NCI-H82 treated with DMSO at 0.1 percent for 48 hours (cell line): Measurements from ENCODE around the gene PDGFRA.

Experiments
- DNase-seq: peaks from one replicate; lab custom pipeline; 2025; ENCODE audit not compliant: unreplicated experiment; lab: John Stamatoyannopoulos, UW

PDGFRA gene

DNA sequence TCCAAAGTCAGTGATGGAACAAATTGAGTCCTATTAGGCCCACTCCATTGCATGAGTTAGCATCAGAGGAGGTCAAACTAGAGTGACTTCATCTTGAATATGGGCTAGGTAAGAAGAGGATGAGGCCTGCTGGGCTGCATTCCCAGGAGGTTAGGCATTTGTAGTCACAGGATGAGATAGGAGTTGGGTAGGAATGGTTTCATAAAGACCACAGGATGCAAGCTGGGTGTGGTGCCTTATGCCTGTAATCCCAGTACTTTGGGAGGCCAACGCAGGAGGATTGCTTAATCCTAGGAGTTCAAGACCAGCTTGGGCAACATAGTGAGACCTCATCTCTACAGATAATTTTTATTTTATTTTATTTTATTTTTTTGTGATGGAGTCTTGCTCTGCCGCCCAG is 26.8 kb downstream of the PDGFRA start:
- DNase-seq = no peak

- DNase-seq = no peak
Measured at GRCh38 chr4:54256491-54257486, 27.7 kb downstream of the PDGFRA start.

GRCh38 chr4:54265366-54265765 is 36.3 kb downstream of the PDGFRA start:
- DNase-seq = no peak

DNA sequence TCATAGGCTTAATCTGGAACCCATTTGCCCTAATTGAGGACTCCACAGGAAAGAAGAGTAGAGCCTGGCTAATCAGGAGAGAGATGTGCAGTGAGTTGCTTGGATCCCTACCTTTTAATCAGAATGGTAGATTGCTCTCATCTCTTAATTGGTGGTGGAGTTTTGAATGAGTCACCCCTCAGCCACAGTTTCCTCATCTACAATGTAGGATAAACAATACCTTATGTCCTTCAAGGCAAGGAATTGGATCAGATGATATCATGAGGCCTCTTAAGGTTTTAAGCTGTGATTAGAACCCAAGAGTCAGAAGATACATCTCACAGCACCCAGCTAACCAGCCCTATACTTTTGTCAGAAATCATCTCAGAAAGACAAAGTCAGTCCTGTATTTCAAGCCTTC is 39.1 kb downstream of the PDGFRA start:
- no peak for DNase-seq

DNA sequence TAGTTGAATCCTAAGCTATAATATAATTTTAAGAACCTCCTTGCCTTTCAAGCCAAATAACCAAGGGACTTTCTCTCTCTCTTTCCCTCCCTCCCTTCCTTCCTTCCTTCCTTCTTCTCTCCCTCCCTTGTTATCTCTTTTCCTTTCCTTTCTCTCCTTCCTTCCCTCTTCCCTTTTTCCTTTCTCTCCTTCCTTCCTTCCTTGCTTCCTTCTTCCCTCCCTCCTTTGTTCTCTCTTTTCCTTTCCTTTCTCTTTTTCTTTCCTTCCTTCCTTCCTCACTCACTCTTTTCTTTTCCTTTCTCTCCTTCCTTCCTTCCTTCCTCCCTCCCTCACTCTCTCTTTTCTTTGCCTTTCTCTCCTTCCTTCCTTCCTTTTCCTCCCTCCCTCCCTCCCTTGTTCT is 42.4 kb downstream of the PDGFRA start:
- DNase-seq = no peak

DNA sequence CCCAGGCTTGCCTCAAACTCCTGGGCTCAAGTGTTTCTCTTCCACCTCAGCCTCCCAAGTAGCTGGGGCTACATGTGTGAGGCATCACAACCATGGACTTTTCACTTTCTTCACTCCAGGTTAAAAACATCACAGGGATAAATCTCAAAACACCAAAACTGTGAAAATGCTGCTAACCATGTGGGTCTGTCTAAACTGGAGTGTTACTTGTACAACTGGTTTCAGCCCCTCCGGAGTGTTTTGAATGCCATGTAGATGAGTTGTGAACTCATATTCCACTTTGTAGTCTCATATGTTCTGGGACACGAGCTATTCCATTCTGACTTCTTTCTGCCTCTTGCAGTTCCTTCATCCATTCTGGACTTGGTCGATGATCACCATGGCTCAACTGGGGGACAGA is 43.0 kb downstream of the PDGFRA start:
- no peak for DNase-seq

DNA sequence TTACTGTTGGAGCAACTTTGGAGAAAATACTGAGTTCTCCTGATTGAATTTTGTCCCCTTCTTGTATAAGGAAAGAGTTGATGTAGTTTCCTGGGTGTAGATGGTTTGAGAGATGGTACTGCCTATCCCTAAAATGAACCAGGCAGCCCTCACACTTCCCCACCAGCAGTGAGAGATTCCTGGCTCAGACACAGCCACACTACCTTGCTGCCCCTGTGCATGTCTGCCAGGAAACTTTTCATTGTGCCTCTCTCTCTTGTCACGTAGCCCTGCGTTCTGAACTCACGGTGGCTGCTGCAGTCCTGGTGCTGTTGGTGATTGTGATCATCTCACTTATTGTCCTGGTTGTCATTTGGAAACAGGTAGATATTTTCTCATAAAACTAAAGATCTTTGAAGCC is 45.2 kb downstream of the PDGFRA start:
- DNase-seq = no peak

DNA sequence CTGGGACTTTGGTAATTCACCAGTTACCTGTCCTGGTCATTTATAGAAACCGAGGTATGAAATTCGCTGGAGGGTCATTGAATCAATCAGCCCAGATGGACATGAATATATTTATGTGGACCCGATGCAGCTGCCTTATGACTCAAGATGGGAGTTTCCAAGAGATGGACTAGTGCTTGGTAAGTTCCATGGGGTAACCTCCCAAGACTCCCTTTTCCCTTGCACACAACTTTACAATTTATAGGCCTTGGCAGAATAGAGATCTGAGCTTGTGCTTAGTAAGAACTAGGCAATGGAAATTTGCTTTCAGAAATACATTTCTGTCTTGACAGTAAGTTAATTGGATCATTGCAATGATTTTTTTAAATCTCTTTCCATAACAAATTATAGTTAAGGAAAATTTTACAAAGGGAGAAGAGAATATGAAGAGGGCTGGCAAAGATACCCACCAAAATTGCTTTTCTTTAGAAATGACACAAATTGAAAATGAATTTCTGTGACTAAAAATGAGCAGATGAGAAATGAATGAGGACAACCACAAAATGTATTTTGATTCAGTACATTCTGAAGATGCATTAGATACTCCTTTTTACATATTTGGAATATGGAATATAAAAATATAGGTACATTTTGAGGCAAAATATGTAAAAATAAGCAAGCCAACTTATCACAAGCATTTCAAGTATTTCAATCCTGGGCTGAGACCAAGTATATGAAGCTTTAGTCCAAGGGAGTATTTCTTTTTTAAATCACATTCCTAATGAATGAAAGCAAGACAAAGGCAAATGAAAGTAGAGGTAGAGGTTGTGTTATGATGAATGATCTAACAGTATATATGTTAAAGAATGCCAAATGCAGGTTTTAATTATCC is 45.9 kb downstream of the PDGFRA start:
- DNase-seq = no peak

DNA sequence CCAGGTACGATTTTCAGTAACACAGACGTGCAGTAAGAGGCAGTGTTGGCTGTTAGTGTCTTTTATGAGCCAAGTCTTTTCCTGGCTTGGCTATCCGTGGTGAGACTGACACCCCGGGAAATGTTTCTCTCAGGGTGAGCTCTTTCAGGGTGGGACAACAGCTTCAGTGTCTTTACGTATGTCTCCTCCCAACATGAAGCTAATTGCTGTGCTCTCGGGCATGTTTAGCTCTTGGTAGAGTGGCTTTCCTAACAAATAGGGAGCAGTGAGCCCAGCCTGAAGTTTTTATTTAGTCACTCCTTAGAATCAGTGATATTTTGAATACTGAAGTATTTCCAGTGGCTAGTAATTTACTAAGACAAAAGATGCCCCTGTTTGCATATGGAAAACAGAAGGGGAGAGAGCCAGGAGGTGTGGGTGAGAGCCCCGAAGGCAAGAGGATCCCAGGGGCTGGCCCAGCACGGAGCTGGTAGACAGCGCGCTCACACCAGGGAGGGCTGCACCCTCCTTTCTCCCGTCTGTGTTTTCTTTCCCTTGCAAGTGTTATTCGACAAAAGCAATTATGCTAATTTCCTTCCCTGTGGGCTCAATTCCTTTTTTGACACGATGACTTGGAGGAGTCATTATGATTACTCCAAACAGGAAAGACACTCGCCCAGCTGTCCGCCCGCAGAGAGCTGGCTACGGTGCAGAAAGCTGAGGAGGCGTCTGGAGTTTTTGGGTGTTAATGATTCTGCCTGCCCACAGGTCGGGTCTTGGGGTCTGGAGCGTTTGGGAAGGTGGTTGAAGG is 47.7 kb downstream of the PDGFRA start:
- no peak for DNase-seq

DNA sequence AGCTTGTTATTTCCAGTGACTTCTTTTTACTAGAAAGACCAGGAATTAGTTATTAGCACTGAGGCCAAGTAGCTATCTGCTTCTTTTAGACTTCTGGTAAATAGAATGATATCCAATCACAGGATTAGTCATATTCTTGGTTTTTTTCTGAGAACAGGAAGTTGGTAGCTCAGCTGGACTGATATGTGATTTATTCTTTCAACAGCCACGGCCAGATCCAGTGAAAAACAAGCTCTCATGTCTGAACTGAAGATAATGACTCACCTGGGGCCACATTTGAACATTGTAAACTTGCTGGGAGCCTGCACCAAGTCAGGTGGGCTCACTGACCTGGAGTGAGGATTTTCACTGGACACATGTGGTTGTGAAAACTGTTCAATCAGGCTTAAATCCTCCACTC is 48.6 kb downstream of the PDGFRA start:
- no peak for DNase-seq

GRCh38 chr4:54278216-54278615 is 49.1 kb downstream of the PDGFRA start:
- no peak for DNase-seq

GRCh38 chr4:54281054-54281766 is 52.1 kb downstream of the PDGFRA start:
- DNase-seq = no peak

GRCh38 chr4:54282837-54283236 is 53.7 kb downstream of the PDGFRA start:
- no peak for DNase-seq

GRCh38 chr4:54289316-54289715 is 60.2 kb downstream of the PDGFRA start:
- DNase-seq = no peak

GRCh38 chr4:54290980-54291379 is 61.9 kb downstream of the PDGFRA start:
- DNase-seq = no peak

DNA sequence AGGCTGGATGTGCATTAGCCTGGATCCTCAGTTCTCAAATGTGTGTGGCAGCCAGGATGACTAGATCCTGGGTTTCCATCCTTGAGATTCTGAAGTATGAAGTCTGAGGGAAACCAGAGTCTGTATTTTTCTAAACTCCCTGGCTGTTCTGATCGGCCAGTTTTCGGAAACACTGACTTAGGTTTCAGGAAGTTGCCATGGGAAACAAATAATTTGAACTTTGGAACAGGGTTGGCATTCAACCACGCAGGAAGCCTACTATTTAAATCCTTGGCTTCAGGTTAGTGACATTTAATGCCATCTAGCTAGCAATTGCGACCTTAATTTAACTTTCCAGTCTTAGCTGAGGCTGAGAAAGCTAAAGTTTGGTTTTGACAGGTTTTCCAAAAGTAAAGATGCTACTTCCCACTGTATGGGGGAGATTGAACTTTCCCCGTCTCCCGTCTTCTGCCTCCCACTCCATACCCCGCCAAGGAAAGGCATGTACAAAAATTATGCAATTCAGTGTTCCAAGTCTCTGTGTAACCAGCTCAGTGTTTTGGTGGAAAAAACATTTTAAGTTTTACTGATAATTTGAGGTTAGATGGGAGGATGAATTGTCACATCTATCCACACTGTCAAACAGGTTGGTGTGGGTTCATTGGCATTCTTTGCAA is 67.6 kb downstream of the PDGFRA start:
- DNase-seq = no peak

DNA sequence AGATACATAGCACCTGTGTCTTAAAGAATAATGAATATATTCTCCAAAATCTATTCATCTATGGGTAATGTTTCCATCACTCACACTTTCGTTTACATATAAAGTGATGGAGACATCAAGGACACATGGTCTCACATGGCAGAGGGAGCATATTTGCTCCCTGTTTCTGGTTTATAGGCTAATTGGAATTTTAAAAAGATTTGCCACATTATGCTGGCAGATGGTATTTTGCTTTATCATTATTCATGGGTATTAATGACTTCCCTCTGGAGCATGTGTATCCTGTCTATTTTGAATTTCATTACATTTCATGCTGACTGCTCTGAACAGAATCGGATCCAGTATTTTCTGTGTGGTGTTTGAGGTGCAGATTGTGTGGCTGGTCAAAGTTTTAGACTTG is 79.0 kb downstream of the PDGFRA start:
- no peak for DNase-seq

DNA sequence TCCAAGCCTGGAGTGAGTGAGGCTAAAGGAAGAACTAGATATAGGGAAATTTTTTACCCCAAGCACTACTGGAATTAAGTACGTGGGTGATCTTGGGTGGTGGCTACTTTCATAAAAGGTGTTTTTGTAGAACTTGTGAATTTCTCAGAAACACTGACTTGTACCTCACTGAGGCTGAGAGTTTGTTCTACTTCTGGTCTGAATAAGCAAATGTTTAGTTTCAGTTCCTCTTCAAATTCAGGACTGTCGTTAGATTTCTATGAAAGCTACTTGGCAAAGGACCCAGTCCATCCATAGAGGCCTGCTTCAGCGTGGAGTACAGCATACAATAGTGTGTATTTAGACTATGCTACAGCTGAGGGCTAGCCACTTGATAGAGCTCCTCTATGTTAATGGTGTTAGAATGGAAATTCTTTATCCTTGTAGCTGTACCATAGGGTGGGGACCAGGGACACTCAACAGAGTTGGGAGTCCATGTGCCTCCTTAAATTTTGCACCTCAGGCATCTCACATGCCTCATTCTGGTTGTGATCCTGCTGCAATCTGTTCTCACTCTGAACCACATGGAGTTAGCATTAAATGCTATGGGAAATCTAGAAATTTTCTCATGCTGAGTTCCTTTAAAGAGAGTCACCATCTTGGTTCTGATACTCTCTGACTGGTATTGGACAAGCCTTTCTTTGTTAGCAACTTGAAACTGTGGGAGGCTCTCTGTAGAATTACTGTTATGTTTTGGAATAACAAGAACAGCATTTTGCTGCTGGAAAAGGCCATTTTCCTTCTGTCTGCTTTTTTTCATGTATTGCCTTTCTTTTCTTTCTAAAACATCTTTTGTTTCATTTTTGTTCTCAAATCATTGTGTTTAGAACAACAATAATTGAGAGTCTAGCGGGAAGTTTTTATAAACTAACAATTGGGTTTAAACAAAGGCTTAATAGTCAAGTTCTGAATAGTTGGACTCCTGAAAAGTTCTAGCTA is 86.8 kb downstream of the PDGFRA start:
- DNase-seq = no peak

DNA sequence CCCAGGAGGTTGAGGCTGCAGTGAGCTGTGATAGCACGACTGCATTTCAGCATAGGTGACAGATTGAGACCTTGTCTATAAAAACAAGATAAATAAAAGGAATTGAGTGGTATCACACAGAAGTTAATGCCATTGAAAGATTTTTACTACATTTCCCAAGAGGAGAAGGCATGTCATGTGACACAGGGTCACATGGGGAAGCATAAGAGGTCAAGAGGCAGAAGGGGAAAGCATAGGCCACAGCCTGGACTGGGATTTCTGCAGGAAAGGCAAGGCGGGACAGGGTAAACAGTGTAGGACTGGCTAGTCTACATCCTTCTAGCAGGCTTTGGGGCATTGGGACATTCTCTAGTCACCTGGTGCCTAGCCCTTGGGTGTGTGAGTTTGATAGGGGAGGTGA is 88.6 kb downstream of the PDGFRA start:
- no peak for DNase-seq
